ENCODE results near the gene DELE1. TPM values are rescaled to one million over a fixed set of nuclear protein-coding genes. Genes with fewer than 3 reads are reported as not detected.
"Not testable (repeated sequence)": the region's sequence is repeated elsewhere in the genome, so short reads cannot be mapped to it uniquely, and the experiment has no call there.

DELE1 gene
- total and polyA plus RNA-seq, 2 donors (not counting 1 experiment from before 2014, with no cell fraction given): 38.6 to 40.5 TPM

DNA sequence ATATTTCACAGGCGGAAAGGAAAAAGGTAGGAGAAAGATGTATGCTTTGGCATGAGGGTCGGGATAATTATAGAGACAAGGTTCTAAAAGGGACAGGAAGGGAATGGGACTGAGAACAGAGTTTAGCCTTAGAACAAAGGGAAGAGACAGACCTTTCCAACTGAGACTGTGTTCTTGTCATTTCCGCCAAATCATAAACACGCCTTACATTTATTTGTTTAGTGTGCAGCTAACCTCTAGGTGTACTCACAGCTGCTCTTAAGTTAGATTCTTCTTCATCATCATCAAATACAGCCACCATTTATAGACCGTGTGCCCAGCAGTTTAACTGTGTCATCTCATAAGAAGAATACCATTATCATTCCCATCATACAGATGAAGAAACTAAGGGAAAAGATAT, 5.9 kb upstream of the DELE1 start:
- Histone ChIP-seq H4K20me1 (ENCODE audit: control insufficient read depth, extremely low read depth, insufficient read depth, low read length) (no peaks in the 10 kb centered on the region), H3K4me3 (replicated peaks in 1 of 4; ENCODE audit: control extremely low read depth in 1 of 4, insufficient read depth in 1 of 4, low read depth in 3 of 4, low read length in 4 of 4) (no peak overlapping the region), H3K4me1 (ENCODE audit: control insufficient read depth, extremely low read depth, insufficient read depth, low read length) (peaks cover 3% of the 10 kb centered on the region), H2AFZ (ENCODE audit: low read length) (no peak overlapping the region), H3K9ac (ENCODE audit: insufficient read depth, low read length) (no peak overlapping the region), H3K27ac (ENCODE audit: insufficient read depth, low read length) (no peak overlapping the region), H3K9me3 (ENCODE audit: control insufficient read depth, insufficient read depth, low read depth, low read length) (no peaks in the 10 kb centered on the region), H3K4me2 (ENCODE audit: extremely low read depth, insufficient read depth, low read length) (no peak overlapping the region), H3K27me3 (ENCODE audit: control insufficient read depth, insufficient read depth, low read length) (peaks cover 5% of the 10 kb centered on the region), H3K79me2 (ENCODE audit: control insufficient read depth, insufficient read depth, low read length) (no peaks in the 10 kb centered on the region), H3K36me3 (ENCODE audit: control insufficient read depth, insufficient read depth, low read length) (no peaks in the 10 kb centered on the region)
- DNase-seq (ENCODE audit: low read depth in 2 of 2): no peak
- TF ChIP-seq EZH2 (IDR thresholded peaks at IDR 0.05; ENCODE audit: low read length, missing control alignments): no peak
- TF ChIP-seq, protein P1, sequence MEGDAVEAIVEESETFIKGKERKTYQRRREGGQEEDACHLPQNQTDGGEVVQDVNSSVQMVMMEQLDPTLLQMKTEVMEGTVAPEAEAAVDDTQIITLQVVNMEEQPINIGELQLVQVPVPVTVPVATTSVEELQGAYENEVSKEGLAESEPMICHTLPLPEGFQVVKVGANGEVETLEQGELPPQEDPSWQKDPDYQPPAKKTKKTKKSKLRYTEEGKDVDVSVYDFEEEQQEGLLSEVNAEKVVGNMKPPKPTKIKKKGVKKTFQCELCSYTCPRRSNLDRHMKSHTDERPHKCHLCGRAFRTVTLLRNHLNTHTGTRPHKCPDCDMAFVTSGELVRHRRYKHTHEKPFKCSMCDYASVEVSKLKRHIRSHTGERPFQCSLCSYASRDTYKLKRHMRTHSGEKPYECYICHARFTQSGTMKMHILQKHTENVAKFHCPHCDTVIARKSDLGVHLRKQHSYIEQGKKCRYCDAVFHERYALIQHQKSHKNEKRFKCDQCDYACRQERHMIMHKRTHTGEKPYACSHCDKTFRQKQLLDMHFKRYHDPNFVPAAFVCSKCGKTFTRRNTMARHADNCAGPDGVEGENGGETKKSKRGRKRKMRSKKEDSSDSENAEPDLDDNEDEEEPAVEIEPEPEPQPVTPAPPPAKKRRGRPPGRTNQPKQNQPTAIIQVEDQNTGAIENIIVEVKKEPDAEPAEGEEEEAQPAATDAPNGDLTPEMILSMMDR (conservative IDR thresholded peaks at IDR 0.05 in 1 of 2, IDR thresholded peaks at IDR 0.05 in 1 of 2; ENCODE audit: low read depth in 1 of 2, low read length in 2 of 2): no peak

DNA sequence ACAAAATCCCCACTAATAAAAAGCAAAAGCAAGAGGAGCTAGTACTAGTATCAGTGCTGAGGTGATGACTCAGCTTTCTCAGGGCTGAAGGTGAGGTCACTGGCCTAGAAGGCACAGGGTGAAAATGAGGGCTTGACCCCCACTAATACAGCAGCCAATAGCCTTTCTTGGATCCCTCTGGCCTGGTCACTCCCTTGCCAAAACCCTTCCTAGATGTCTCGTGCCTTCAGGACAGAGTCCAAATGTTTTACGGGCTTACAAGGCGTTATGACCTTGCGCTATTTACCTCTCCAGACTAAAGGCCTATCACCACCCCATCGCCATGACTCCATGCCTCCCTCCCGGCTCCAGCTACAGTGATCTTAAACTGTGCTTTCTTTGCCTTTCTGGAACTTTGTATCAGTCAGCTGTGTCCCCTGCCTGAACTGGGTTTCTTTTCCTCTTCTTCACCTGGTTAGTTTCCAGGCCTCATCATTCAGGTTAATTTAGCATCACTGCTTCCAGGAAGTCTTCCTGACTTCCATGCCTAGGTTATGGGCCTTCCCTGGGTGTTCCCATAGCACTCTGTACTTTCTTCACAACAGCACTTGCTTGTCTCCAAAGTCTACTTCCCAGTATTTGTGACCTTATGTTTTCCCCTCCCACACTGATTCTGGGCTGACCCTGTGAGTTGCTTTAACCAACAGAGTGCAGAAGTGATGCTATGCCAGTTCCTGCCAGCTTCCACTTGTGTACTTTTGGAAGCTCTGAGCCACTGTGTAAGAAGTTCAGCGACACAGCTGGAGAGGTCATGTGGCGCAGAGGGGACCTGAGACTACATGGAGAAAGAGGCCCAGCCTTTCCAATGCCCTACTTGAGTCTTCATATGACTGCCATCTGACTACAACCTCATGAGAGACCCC, 4.2 kb upstream of the DELE1 start:
- no peak overlapping the region for H3K27ac ChIP-seq (ENCODE audit: insufficient read depth, low read length)
- no peak overlapping the region for H3K9ac ChIP-seq (ENCODE audit: insufficient read depth, low read length)
- DNase-seq (ENCODE audit: low read depth in 2 of 2): no peak
- no peaks in the 10 kb centered on the region for H3K27me3 ChIP-seq (ENCODE audit: control insufficient read depth, insufficient read depth, low read length)
- H3K4me1 ChIP-seq (ENCODE audit: control insufficient read depth, extremely low read depth, insufficient read depth, low read length): peaks cover 4% of the 10 kb centered on the region
- H3K4me3 ChIP-seq (replicated peaks in 1 of 4; ENCODE audit: control extremely low read depth in 1 of 4, insufficient read depth in 1 of 4, low read depth in 3 of 4, low read length in 4 of 4): no peak overlapping the region
- H3K9me3 ChIP-seq (ENCODE audit: control insufficient read depth, insufficient read depth, low read depth, low read length): no peaks in the 10 kb centered on the region
- peaks cover 3% of the 10 kb centered on the region for H3K79me2 ChIP-seq (ENCODE audit: control insufficient read depth, insufficient read depth, low read length)
- H3K4me2 ChIP-seq (ENCODE audit: extremely low read depth, insufficient read depth, low read length): no peak overlapping the region
- TF ChIP-seq, protein P1 (conservative IDR thresholded peaks at IDR 0.05 in 1 of 2, IDR thresholded peaks at IDR 0.05 in 1 of 2; ENCODE audit: low read depth in 1 of 2, low read length in 2 of 2): no peak
- TF ChIP-seq EZH2 (IDR thresholded peaks at IDR 0.05; ENCODE audit: low read length, missing control alignments): no peak
- H2AFZ ChIP-seq (ENCODE audit: low read length): no peak overlapping the region
- H4K20me1 ChIP-seq (ENCODE audit: control insufficient read depth, extremely low read depth, insufficient read depth, low read length): no peaks in the 10 kb centered on the region
- H3K36me3 ChIP-seq (ENCODE audit: control insufficient read depth, insufficient read depth, low read length): no peaks in the 10 kb centered on the region

DNA sequence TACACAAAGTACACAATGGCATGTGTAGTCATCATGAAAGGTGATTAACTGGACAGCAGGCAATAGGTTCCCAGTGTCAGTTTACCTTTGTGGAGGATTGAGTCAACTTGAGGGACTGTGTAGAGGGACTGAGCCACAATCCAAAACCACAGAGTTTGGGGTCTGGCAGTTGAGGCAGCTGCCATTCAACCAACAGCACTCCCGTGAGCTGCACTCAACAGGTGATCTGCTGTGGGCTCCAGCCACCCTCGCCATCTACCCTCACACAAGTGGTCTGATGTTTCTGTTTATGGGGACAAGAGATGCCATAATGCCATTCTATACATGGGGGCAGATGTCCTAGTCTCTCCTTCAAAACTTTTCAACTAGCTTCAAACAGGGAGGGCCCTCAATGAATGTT, 2.9 kb upstream of the DELE1 start:
- peaks cover 6% of the 10 kb centered on the region for H3K4me1 ChIP-seq (ENCODE audit: control insufficient read depth, extremely low read depth, insufficient read depth, low read length)
- no peak overlapping the region for H3K4me3 ChIP-seq (replicated peaks in 1 of 4; ENCODE audit: control extremely low read depth in 1 of 4, insufficient read depth in 1 of 4, low read depth in 3 of 4, low read length in 4 of 4)
- H3K4me2 ChIP-seq (ENCODE audit: extremely low read depth, insufficient read depth, low read length): no peak overlapping the region
- H3K9ac ChIP-seq (ENCODE audit: insufficient read depth, low read length): no peak overlapping the region
- H3K79me2 ChIP-seq (ENCODE audit: control insufficient read depth, insufficient read depth, low read length): peaks cover 7% of the 10 kb centered on the region
- H2AFZ ChIP-seq (ENCODE audit: low read length): no peak overlapping the region
- H3K36me3 ChIP-seq (ENCODE audit: control insufficient read depth, insufficient read depth, low read length): peaks cover 3% of the 10 kb centered on the region
- no peak overlapping the region for H3K27ac ChIP-seq (ENCODE audit: insufficient read depth, low read length)
- no peaks in the 10 kb centered on the region for H3K9me3 ChIP-seq (ENCODE audit: control insufficient read depth, insufficient read depth, low read depth, low read length)
- TF ChIP-seq EZH2 (IDR thresholded peaks at IDR 0.05; ENCODE audit: low read length, missing control alignments): no peak
- TF ChIP-seq, protein P1 (conservative IDR thresholded peaks at IDR 0.05 in 1 of 2, IDR thresholded peaks at IDR 0.05 in 1 of 2; ENCODE audit: low read depth in 1 of 2, low read length in 2 of 2): no peak
- no peaks in the 10 kb centered on the region for H4K20me1 ChIP-seq (ENCODE audit: control insufficient read depth, extremely low read depth, insufficient read depth, low read length)
- no peak for DNase-seq (ENCODE audit: low read depth in 2 of 2)
- H3K27me3 ChIP-seq (ENCODE audit: control insufficient read depth, insufficient read depth, low read length): no peaks in the 10 kb centered on the region

DNA sequence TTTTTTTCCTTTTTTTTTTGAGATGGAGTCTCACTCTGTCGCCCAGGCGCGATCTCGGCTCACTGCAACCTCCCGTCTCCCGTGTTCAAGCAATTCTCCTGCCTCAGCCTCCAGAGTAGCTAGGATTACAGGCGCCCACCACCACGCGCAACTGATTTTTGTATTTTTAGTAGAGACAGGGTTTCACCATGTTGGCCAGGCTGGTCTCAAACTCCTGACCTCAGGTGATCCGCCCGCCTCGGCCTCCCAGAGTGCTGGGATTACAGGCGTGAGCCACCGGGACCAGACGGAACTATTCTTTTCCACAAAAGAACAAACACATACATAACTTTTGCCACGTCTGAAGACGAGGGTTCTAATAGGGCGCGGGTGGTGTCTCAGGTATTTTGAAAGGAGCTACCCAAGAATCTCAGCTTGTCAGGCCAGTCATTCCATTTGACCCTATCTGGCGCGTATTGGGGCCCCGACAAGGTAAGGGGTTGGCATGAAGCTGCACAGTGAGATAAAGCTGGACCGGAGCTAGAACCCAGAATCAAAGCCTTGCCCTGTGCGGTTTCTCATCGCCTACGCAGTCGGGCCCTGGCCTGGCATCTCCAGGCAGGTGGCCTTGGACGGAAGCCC, 734 bp upstream of the DELE1 start:
- Histone ChIP-seq H3K27ac (ENCODE audit: insufficient read depth, low read length) (peak overlapping the region; percentile 94), H2AFZ (ENCODE audit: low read length) (peak overlapping the region; percentile 61), H3K4me3 (replicated peaks in 1 of 4; ENCODE audit: control extremely low read depth in 1 of 4, insufficient read depth in 1 of 4, low read depth in 3 of 4, low read length in 4 of 4) (peak overlapping the region; percentile 69 to 90 (median 88)), H3K36me3 (ENCODE audit: control insufficient read depth, insufficient read depth, low read length) (peaks cover 12% of the 10 kb centered on the region), H3K9ac (ENCODE audit: insufficient read depth, low read length) (peak overlapping the region; percentile 92), H3K4me2 (ENCODE audit: extremely low read depth, insufficient read depth, low read length) (peak overlapping the region; percentile 99)
- DNase-seq (ENCODE audit: low read depth in 2 of 2); H3K4me1 ChIP-seq (ENCODE audit: control insufficient read depth, extremely low read depth, insufficient read depth, low read length); H3K9me3 ChIP-seq (ENCODE audit: control insufficient read depth, insufficient read depth, low read depth, low read length); H3K27me3 ChIP-seq (ENCODE audit: control insufficient read depth, insufficient read depth, low read length); H4K20me1 ChIP-seq (ENCODE audit: control insufficient read depth, extremely low read depth, insufficient read depth, low read length); H3K79me2 ChIP-seq (ENCODE audit: control insufficient read depth, insufficient read depth, low read length): not testable (repeated sequence)

Measured in fibroblast of lung (primary cell).